GM12878 (cell line): Measurements from ENCODE around the gene UNC93B1.
"Not testable (repeated sequence)": the region's sequence is repeated elsewhere in the genome, so short reads cannot be mapped to it uniquely, and the experiment has no call there.

Experiments
- BMI1 ChIP-seq: fragments of 450-650 bp; IDR thresholded peaks from 2 replicates; pipeline ENCODE4 v1.6.1; 2016; ENCODE audit warnings: mild to moderate bottlenecking, moderate library complexity, borderline replicate concordance
- CHD2 ChIP-seq: IDR thresholded peaks from 2 replicates; pipeline ENCODE4 v1.6.1; 2011; ENCODE audit warnings: low read depth, low read length, improper control_type of control experiment, borderline replicate concordance
- CTCF ChIP-seq, 3 experiments: IDR thresholded peaks in 2 of 3; conservative IDR thresholded peaks in 1 of 3; 2 replicates each; pipeline ENCODE4 v1.5.1; 2011; ENCODE audit warnings: low read depth in 3 of 3, low read length in 3 of 3, mild to moderate bottlenecking in 3 of 3, control low read depth in 2 of 3, moderate library complexity in 2 of 3, inconsistent platforms in 1 of 3, mixed read lengths in 1 of 3; ENCODE audit not compliant: control insufficient read depth in 2 of 3, insufficient read depth in 1 of 3; ENCODE audit errors: extremely low read depth in 1 of 3
- MXI1 ChIP-seq: fragments of 150-350 bp; IDR thresholded peaks from 2 replicates; pipeline ENCODE4 v1.6.1; 2011; ENCODE audit warnings: low read depth, mild to moderate bottlenecking, inconsistent platforms, low read length, improper control_type of control experiment
- NFYB ChIP-seq: IDR thresholded peaks from 2 replicates; pipeline ENCODE4 v1.6.1; 2011; ENCODE audit warnings: low read depth, mild to moderate bottlenecking, low read length, improper control_type of control experiment, moderate library complexity; ENCODE audit not compliant: insufficient read depth
- POLR2AphosphoS5 ChIP-seq: IDR thresholded peaks from 2 replicates; pipeline ENCODE4 v1.6.1; 2011; ENCODE audit warnings: mild to moderate bottlenecking, low read length, inconsistent platforms
- TBL1XR1 ChIP-seq: IDR thresholded peaks from 2 replicates; pipeline ENCODE4 v1.6.1; 2012; ENCODE audit warnings: low read depth, low read length, improper control_type of control experiment
- TCF12 ChIP-seq: IDR thresholded peaks from 2 replicates; pipeline ENCODE4 v1.6.1; 2011; ENCODE audit warnings: low read depth, mild to moderate bottlenecking, low read length
- ZZZ3 ChIP-seq: IDR thresholded peaks from 2 replicates; pipeline ENCODE4 v1.6.1; 2011; ENCODE audit warnings: low read depth; ENCODE audit not compliant: control insufficient read depth, insufficient read length
- TF ChIP-seq, protein P1 (sequence below): IDR thresholded peaks from 2 replicates; pipeline ENCODE4 v1.6.1; 2011; ENCODE audit warnings: borderline replicate concordance, low read depth, mild to moderate bottlenecking, moderate library complexity, mixed read lengths, low read length; ENCODE audit not compliant: insufficient read depth; ENCODE audit errors: extremely low read length
- TF ChIP-seq, protein P2 (sequence below): IDR thresholded peaks from 2 replicates; pipeline ENCODE4 v1.6.1; 2011; ENCODE audit warnings: mild to moderate bottlenecking, low read depth, low read length, moderate library complexity; ENCODE audit not compliant: insufficient replicate concordance
- TF ChIP-seq, protein P3 (sequence below): IDR thresholded peaks from 2 replicates; pipeline ENCODE4 v1.6.1; 2011; ENCODE audit warnings: low read depth, low read length, improper control_type of control experiment, borderline replicate concordance
- TF ChIP-seq, protein P4 (sequence below): fragments of 450-650 bp; IDR thresholded peaks from 2 replicates; pipeline ENCODE4 v1.6.1; 2016; ENCODE audit warnings: mild to moderate bottlenecking
- TF ChIP-seq, protein P5 (sequence below): fragments of 450-650 bp; IDR thresholded peaks from 2 replicates; pipeline ENCODE4 v1.6.1; 2017; ENCODE audit warnings: mild to moderate bottlenecking

GRCh38 chr11:67995579-67995978, 8.3 kb downstream of the UNC93B1 start:
- not testable (repeated sequence) for TF ChIP-seq CTCF (IDR thresholded peaks at IDR 0.05 in 2 of 3, conservative IDR thresholded peaks at IDR 0.05 in 1 of 3; ENCODE audit: control insufficient read depth in 2 of 3, extremely low read depth in 1 of 3, insufficient read depth in 1 of 3, low read depth in 3 of 3, low read length in 3 of 3); POLR2AphosphoS5; TCF12; NFYB; MXI1; BMI1; CHD2; ZZZ3; TBL1XR1
- TF ChIP-seq, protein P1, sequence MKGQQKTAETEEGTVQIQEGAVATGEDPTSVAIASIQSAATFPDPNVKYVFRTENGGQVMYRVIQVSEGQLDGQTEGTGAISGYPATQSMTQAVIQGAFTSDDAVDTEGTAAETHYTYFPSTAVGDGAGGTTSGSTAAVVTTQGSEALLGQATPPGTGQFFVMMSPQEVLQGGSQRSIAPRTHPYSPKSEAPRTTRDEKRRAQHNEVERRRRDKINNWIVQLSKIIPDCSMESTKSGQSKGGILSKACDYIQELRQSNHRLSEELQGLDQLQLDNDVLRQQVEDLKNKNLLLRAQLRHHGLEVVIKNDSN: not testable (repeated sequence)
- TF ChIP-seq, protein P2, sequence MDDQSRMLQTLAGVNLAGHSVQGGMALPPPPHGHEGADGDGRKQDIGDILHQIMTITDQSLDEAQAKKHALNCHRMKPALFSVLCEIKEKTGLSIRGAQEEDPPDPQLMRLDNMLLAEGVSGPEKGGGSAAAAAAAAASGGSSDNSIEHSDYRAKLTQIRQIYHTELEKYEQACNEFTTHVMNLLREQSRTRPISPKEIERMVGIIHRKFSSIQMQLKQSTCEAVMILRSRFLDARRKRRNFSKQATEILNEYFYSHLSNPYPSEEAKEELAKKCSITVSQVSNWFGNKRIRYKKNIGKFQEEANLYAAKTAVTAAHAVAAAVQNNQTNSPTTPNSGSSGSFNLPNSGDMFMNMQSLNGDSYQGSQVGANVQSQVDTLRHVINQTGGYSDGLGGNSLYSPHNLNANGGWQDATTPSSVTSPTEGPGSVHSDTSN: not testable (repeated sequence)
- TF ChIP-seq, protein P3, sequence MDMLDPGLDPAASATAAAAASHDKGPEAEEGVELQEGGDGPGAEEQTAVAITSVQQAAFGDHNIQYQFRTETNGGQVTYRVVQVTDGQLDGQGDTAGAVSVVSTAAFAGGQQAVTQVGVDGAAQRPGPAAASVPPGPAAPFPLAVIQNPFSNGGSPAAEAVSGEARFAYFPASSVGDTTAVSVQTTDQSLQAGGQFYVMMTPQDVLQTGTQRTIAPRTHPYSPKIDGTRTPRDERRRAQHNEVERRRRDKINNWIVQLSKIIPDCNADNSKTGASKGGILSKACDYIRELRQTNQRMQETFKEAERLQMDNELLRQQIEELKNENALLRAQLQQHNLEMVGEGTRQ: not testable (repeated sequence)
- TF ChIP-seq, protein P4, sequence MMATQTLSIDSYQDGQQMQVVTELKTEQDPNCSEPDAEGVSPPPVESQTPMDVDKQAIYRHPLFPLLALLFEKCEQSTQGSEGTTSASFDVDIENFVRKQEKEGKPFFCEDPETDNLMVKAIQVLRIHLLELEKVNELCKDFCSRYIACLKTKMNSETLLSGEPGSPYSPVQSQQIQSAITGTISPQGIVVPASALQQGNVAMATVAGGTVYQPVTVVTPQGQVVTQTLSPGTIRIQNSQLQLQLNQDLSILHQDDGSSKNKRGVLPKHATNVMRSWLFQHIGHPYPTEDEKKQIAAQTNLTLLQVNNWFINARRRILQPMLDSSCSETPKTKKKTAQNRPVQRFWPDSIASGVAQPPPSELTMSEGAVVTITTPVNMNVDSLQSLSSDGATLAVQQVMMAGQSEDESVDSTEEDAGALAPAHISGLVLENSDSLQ: not testable (repeated sequence)
- TF ChIP-seq, protein P5, sequence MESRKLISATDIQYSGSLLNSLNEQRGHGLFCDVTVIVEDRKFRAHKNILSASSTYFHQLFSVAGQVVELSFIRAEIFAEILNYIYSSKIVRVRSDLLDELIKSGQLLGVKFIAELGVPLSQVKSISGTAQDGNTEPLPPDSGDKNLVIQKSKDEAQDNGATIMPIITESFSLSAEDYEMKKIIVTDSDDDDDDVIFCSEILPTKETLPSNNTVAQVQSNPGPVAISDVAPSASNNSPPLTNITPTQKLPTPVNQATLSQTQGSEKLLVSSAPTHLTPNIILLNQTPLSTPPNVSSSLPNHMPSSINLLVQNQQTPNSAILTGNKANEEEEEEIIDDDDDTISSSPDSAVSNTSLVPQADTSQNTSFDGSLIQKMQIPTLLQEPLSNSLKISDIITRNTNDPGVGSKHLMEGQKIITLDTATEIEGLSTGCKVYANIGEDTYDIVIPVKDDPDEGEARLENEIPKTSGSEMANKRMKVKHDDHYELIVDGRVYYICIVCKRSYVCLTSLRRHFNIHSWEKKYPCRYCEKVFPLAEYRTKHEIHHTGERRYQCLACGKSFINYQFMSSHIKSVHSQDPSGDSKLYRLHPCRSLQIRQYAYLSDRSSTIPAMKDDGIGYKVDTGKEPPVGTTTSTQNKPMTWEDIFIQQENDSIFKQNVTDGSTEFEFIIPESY: not testable (repeated sequence)
